Measurements from ENCODE around the gene ATRNL1.

The ATRNL1 gene

GRCh38 chr10:115093286-115093775 lies at the start of gene ATRNL1:
Gene ATRNL1 (plus strand): TSS chr10:115093365. CDS start chr10:115093751, 386 bp downstream.
- H3K4me3 ChIP-seq (ENCODE audit: low read depth, low read length): peak within 1 kb of the TSS; percentile 75

GRCh38 chr10:115043719-115044118 lies 49.4 kb upstream of the ATRNL1 start:
- no peak overlapping the region for H3K4me3 ChIP-seq (ENCODE audit: low read depth, low read length)

- H3K4me3 ChIP-seq (ENCODE audit: low read depth, low read length): no peak overlapping the region
Observed at GRCh38 chr10:115044891-115045290, 48.3 kb upstream of the ATRNL1 start.

- no peak overlapping the region for H3K4me3 ChIP-seq (ENCODE audit: low read depth, low read length)
Observed at GRCh38 chr10:115045499-115045898, 47.7 kb upstream of the ATRNL1 start.

- no peak overlapping the region for H3K4me3 ChIP-seq (ENCODE audit: low read depth, low read length)
Observed at GRCh38 chr10:115046686-115047236, 46.4 kb upstream of the ATRNL1 start.

GRCh38 chr10:115047705-115048104 lies 45.5 kb upstream of the ATRNL1 start:
- no peak overlapping the region for H3K4me3 ChIP-seq (ENCODE audit: low read depth, low read length)

- no peak overlapping the region for H3K4me3 ChIP-seq (ENCODE audit: low read depth, low read length)
Observed at GRCh38 chr10:115049318-115049717, 43.8 kb upstream of the ATRNL1 start.

GRCh38 chr10:115049960-115050359 lies 43.2 kb upstream of the ATRNL1 start:
- H3K4me3 ChIP-seq (ENCODE audit: low read depth, low read length): no peak overlapping the region

- H3K4me3 ChIP-seq (ENCODE audit: low read depth, low read length): no peak overlapping the region
Observed at GRCh38 chr10:115050375-115051010, 42.7 kb upstream of the ATRNL1 start.

- H3K4me3 ChIP-seq (ENCODE audit: low read depth, low read length): no peak overlapping the region
Observed at GRCh38 chr10:115051216-115051615, 41.9 kb upstream of the ATRNL1 start.

- no peak overlapping the region for H3K4me3 ChIP-seq (ENCODE audit: low read depth, low read length)
Observed at GRCh38 chr10:115052226-115052625, 40.9 kb upstream of the ATRNL1 start.

- H3K4me3 ChIP-seq (ENCODE audit: low read depth, low read length): no peak overlapping the region
Observed at GRCh38 chr10:115052728-115053127, 40.4 kb upstream of the ATRNL1 start.

GRCh38 chr10:115056186-115056585 lies 37.0 kb upstream of the ATRNL1 start:
- no peak overlapping the region for H3K4me3 ChIP-seq (ENCODE audit: low read depth, low read length)

- no peak overlapping the region for H3K4me3 ChIP-seq (ENCODE audit: low read depth, low read length)
Observed at GRCh38 chr10:115059301-115059898, 33.8 kb upstream of the ATRNL1 start.

GRCh38 chr10:115063701-115064658 lies 29.2 kb upstream of the ATRNL1 start:
- no peak overlapping the region for H3K4me3 ChIP-seq (ENCODE audit: low read depth, low read length)

GRCh38 chr10:115065801-115066200 lies 27.4 kb upstream of the ATRNL1 start:
- H3K4me3 ChIP-seq (ENCODE audit: low read depth, low read length): no peak overlapping the region

- H3K4me3 ChIP-seq (ENCODE audit: low read depth, low read length): no peak overlapping the region
Observed at GRCh38 chr10:115066528-115066927, 26.6 kb upstream of the ATRNL1 start.

GRCh38 chr10:115073796-115074195 lies 19.4 kb upstream of the ATRNL1 start:
- no peak overlapping the region for H3K4me3 ChIP-seq (ENCODE audit: low read depth, low read length)

GRCh38 chr10:115082506-115082905 lies 10.7 kb upstream of the ATRNL1 start:
- no peak overlapping the region for H3K4me3 ChIP-seq (ENCODE audit: low read depth, low read length)

GRCh38 chr10:115084277-115084850 lies 8.8 kb upstream of the ATRNL1 start:
- H3K4me3 ChIP-seq (ENCODE audit: low read depth, low read length): no peak overlapping the region

GRCh38 chr10:115091161-115091560 lies 2.0 kb upstream of the ATRNL1 start:
- no peak overlapping the region for H3K4me3 ChIP-seq (ENCODE audit: low read depth, low read length)

Measured in iPS-11a (cell line).